Caki2 (cell line): Measurements from ENCODE around the gene WDFY3. TPM values are rescaled to one million over a fixed set of nuclear protein-coding genes. Genes with fewer than 3 reads are reported as not detected.

Experiments
- DNase-seq: peaks from one replicate; pipeline ENCODE4 v3.0.0-alpha.2; 2015; ENCODE audit warnings: low read depth
- in situ Hi-C: cut with HindIII; loops from 2 replicates; pipeline ENCODE4 v1.10.0; 2016; ENCODE audit warnings: low sequenced_read_pairs, low pct_unique_long_range_greater_than_20kb, mixed read lengths
- total RNA-seq: library from RNA; depleted of rRNA; stranded (reverse); fragments of >200 nt; shearing (Covaris generic); gene quantifications from 2 replicates; pipeline ENCODE4 v1.2.3, GENCODE V29; 2014; ENCODE audit warnings: low replicate concordance

WDFY3 gene
- total RNA-seq, 1 experiment from 2014 or later, result 30.3 TPM

GRCh38 chr4:84778041-84778440 lies 188.4 kb downstream of the WDFY3 start:
- DNase-seq, result no peak
- in situ Hi-C loops, result no loop called here

- DNase-seq, result no peak
- in situ Hi-C loops, result no loop called here
These were observed 199.3 kb downstream of the WDFY3 start for GRCh38 chr4:84767168-84767567.

GRCh38 chr4:84753321-84753972 lies 213.0 kb downstream of the WDFY3 start:
- no peak for DNase-seq
- in situ Hi-C loops, result no loop called here

- in situ Hi-C loops, result no loop called here
- no peak for DNase-seq
These were observed 214.8 kb downstream of the WDFY3 start for GRCh38 chr4:84751707-84752106.

DNA sequence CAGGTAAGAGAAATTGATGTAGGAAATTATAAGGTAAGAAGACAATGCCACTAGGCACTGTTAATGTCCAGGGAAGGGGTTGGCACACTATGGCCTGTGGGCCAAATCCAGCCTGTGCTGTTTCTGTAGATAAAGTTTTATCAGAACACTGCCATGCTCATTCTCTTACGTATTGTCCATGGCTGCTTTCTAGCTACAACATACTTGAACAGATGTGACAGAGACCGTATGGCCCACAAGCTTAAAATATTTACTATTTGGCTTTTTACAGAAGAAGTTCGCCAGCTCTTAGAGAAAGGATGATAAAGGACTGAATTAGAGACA lies 215.6 kb downstream of the WDFY3 start:
- DNase-seq, result no peak
- in situ Hi-C loops, result no loop called here

GRCh38 chr4:84750260-84750959 lies 216.1 kb downstream of the WDFY3 start:
- in situ Hi-C loops, result no loop called here
- peak; percentile 23 for DNase-seq

DNA sequence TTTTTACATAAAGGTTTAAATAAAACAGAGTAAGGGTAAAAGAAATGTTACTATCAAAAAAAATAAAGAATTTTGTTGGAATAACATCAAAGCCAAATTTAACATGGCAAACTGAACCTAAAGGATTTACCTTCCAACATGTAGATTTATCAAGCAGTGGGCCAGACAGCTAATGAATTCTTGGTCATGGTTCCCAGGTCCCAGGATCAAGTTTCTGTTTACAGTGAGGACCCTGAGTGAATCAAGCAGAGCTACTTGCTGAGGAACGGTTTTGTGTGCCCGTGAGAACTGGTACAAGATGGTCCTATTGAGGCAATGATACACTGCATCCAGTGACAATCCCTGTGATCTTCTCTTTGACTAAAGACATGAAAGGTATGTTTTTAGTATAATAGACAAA lies 226.4 kb downstream of the WDFY3 start:
- no peak for DNase-seq
- in situ Hi-C loops, result no loop called here

GRCh38 chr4:84738622-84739021 lies 227.9 kb downstream of the WDFY3 start:
- no peak for DNase-seq
- in situ Hi-C loops, result no loop called here

GRCh38 chr4:84737656-84738055 lies 228.8 kb downstream of the WDFY3 start:
- in situ Hi-C loops, result no loop called here
- DNase-seq, result no peak

GRCh38 chr4:84734037-84734436 lies 232.5 kb downstream of the WDFY3 start:
- in situ Hi-C loops, result no loop called here
- DNase-seq, result no peak

GRCh38 chr4:84733343-84734033 lies 233.0 kb downstream of the WDFY3 start:
- DNase-seq, result no peak
- in situ Hi-C loops, result no loop called here

DNA sequence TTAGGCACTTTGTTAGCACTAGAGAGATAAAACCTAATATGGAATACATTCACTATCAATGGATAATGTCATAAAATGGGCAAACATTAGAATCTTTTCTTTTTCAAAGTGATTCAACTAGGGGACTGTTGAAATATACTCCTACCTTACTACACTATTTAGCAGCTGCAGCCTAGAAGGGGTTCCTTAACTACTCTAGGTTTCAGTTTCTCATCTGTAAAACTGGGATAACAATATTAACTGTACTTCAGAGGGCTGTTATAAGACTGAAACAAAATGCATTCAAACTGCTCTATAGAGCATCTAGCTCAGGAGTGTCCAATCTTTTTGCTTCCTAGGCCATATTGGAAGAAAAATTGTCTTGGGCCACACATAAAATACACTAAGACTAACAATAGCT lies 236.1 kb downstream of the WDFY3 start:
- in situ Hi-C loops, result no loop called here
- DNase-seq, result no peak

DNA sequence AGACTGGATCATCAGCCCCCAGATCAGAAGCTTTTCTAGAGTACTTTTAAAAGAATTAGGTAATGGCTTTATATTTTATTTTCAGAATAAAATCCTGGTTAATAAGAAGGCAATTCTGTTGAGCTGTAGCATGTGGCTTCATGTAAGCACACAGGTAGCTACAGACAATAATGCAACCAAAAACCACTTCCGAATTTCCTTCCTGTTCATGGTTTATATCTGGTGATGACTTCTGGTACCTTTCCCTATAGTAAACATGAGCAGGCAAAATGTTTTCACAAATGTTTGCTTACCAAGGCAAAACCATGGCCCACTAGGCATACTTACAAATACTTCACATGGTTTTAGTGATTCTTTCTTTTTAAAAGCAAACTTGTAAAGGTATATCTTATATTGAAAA lies 239.0 kb downstream of the WDFY3 start:
- in situ Hi-C loops, result no loop called here
- DNase-seq, result no peak

GRCh38 chr4:84726356-84726755 lies 240.1 kb downstream of the WDFY3 start:
- in situ Hi-C loops, result no loop called here
- no peak for DNase-seq

- no peak for DNase-seq
These were observed 243.8 kb downstream of the WDFY3 start for GRCh38 chr4:84722720-84723119.

DNA sequence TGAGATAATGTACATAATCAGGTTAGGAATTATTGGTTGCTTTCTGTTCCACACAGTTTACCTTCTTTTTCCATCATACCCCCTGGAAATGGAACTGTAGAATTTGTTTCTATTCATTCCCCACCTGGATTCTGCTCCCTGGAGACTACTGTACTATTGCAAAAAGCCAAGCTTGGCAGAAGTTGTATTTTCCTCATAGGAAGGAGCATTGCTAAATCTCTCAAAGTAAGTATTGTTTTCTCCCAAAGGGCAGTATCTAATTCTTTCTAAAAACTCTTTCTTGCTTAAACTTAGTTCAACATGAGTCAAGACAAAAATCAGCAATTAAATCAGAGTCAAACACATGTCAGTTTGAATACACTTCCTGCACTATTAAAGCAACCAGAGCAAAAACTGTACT lies 247.4 kb downstream of the WDFY3 start:
- DNase-seq, result no peak
- in situ Hi-C loops, result no loop called here

More at GRCh38 chr4:84722720-84723119, 243.8 kb downstream of the WDFY3 start:
- in situ Hi-C loops, result no loop called here

DNA sequence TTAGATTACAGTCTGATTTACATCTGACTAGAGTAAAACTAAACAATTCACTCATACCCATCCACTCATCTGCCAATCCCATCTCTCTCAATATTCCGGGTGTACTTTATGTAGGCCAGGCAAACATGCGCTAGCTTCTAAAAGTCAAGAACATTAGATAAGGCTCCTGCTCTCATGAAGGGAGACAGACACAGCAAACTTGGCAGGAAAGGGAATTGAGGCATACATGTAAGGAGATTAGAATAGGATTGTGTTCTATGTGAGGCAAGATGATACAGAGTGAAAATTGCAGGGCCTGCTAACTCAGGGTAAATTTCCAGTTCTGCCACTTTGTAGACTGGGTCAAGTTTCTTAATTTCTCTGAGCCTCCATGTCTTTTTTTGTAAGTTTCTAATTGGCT lies 247.8 kb downstream of the WDFY3 start:
- in situ Hi-C loops, result no loop called here

GRCh38 chr4:84710548-84710947 lies 255.9 kb downstream of the WDFY3 start:
- no peak for DNase-seq
- in situ Hi-C loops, result no loop called here

More for the DNA sequence above, 247.8 kb downstream of the WDFY3 start:
- DNase-seq, result no peak

DNA sequence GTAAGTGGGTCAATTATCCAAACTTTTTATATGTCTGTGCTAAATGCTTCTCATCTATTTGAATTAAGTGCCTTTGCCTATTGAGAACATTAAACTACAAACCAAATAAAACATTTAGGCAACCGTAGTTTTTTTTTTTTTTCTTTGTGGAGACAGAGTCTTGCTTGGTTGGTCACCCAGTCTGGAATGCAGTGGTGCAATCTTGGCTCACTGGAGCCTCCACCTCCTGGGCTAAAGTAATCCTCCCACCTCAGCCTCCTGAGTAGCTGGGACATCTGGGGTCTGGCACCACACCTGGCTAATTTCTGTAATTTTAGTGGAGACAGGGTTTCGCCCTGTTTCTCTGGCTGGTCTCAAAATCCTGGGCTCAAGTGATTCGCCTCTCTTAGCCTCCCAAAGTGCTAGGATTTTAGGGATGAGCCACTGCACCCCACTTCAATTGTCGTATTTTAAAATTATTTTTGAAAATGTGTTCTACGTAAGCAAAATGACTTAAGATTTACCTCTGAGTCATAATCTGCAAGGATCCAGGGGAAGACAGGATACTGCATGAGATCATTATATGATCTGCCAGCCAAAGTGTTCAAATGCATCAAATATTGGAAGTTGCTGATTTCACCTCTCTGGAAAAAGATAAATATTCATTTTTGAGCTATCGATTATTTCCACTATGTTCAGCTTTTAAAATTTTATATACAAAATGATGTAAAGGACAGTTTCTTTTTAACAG lies 257.9 kb downstream of the WDFY3 start:
- in situ Hi-C loops, result no loop called here

More for the DNA sequence above, 257.9 kb downstream of the WDFY3 start:
- DNase-seq, result no peak
